ENCODE results near the gene COPS7A.

The COPS7A gene

GRCh38 chr12:6775185-6776174 lies 51.6 kb downstream of the COPS7A start:
- TF ChIP-seq, protein P1, sequence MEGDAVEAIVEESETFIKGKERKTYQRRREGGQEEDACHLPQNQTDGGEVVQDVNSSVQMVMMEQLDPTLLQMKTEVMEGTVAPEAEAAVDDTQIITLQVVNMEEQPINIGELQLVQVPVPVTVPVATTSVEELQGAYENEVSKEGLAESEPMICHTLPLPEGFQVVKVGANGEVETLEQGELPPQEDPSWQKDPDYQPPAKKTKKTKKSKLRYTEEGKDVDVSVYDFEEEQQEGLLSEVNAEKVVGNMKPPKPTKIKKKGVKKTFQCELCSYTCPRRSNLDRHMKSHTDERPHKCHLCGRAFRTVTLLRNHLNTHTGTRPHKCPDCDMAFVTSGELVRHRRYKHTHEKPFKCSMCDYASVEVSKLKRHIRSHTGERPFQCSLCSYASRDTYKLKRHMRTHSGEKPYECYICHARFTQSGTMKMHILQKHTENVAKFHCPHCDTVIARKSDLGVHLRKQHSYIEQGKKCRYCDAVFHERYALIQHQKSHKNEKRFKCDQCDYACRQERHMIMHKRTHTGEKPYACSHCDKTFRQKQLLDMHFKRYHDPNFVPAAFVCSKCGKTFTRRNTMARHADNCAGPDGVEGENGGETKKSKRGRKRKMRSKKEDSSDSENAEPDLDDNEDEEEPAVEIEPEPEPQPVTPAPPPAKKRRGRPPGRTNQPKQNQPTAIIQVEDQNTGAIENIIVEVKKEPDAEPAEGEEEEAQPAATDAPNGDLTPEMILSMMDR (IDR thresholded peaks at IDR 0.05; ENCODE audit: borderline replicate concordance, insufficient read depth, low read depth, low read length): no peak
- no peak overlapping the region for H3K4me3 ChIP-seq (ENCODE audit: low read depth, low read length)

DNA sequence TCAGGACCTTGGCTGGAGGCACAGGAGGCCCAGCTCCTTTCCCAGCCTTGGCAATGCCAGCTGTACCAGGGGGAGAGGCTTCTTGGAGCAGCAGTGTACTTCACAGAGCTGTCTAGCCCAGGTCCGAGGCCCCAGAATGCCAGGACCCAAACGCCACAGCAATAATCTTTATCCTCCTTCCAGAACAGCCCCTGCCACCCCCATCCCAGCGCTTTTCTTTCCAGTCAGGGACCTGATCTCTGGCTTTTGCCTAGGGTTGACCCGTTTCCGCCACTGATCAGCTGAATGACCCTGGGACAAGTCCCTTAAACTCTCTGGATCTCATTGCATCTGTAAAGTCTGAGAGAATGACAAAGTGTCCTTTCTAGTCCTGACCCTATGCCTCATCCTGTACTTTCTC lies 53.5 kb downstream of the COPS7A start:
- TF ChIP-seq, protein P1 (IDR thresholded peaks at IDR 0.05; ENCODE audit: borderline replicate concordance, insufficient read depth, low read depth, low read length): no peak
- no peak overlapping the region for H3K4me3 ChIP-seq (ENCODE audit: low read depth, low read length)

DNA sequence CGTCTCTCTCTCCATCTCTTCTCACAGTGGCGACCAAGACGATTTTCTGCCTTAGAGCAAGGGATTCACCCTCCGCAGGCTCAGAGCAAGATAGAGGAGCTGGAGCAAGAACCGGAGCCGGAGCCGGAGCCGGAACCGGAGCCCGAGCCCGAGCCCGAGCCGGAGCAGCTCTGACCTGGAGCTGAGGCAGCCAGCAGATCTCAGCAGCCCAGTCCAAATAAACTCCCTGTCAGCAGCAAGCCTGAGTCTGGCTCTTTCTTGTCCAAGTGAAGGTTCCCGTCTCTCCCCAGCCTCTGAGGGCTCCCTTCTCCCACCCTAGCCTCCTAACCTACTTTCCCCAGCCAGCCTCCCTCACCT lies 54.3 kb downstream of the COPS7A start:
- TF ChIP-seq, protein P1 (IDR thresholded peaks at IDR 0.05; ENCODE audit: borderline replicate concordance, insufficient read depth, low read depth, low read length): no peak
- no peak overlapping the region for H3K4me3 ChIP-seq (ENCODE audit: low read depth, low read length)

- TF ChIP-seq, protein P1 (IDR thresholded peaks at IDR 0.05; ENCODE audit: borderline replicate concordance, insufficient read depth, low read depth, low read length): peak; percentile 90
- peak overlapping the region; percentile 49 for H3K4me3 ChIP-seq (ENCODE audit: low read depth, low read length)
Observed at GRCh38 chr12:6778574-6779550, 55.0 kb downstream of the COPS7A start.

- TF ChIP-seq, protein P1 (IDR thresholded peaks at IDR 0.05; ENCODE audit: borderline replicate concordance, insufficient read depth, low read depth, low read length): no peak
- no peak overlapping the region for H3K4me3 ChIP-seq (ENCODE audit: low read depth, low read length)
Observed at GRCh38 chr12:6779708-6780432, 56.0 kb downstream of the COPS7A start.

DNA sequence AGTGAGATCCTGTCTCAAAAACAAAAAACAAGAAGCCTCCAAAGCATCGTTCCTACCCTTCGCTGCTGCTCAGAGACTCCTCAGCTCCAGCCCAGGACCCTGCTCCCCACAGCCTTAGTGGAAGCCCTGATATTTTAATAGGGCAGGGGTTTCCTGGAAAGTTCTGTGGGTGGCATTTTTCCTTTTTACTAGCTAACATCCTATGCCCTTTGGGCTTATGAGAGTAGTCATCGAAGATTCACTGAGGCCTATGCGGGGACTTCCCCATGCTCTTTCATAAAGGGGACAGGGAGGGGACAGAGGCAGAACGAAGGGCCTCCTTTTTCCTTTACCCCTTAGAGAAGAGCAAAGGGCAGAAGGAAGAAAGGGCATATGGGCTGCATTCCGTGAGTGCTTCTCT lies 56.7 kb downstream of the COPS7A start:
- TF ChIP-seq, protein P1 (IDR thresholded peaks at IDR 0.05; ENCODE audit: borderline replicate concordance, insufficient read depth, low read depth, low read length): no peak
- no peak overlapping the region for H3K4me3 ChIP-seq (ENCODE audit: low read depth, low read length)
